ENCODE data around the gene C11orf24.
"Not testable (repeated sequence)": the region's sequence is repeated elsewhere in the genome, so short reads cannot be mapped to it uniquely, and the experiment has no call there.

C11orf24 gene

DNA sequence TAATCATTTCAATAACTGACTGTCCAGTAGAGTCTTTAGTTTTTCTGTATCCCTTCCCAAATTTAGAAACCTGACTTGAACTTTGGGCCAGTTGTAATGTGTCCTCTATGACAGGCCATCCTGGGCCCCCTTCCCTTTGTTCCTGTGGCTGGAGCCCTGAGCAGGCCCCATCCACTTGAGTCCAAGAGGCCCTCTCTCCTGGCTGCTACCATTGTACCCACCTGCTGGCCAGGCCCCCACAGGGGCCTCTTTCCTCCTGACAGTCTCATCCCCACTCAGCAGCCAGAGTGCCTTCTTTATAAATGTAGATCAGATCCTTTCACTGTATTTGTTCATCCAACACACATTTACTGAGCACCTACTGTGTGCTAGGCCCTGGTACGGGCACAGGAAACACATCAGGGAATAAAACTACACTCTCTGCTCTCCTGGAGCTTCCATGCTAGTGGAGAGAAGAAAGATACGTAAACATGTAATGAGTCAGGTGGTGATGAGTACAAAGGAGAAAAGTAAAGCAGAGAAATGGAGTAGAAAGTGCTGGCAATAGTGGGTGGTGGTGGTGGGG is 37.9 kb upstream of the C11orf24 start:
- H3K4me3 ChIP-seq (ENCODE audit: low read depth in 1 of 2, low read length in 2 of 2): no peak overlapping the region
- H3K9me3 ChIP-seq (ENCODE audit: control insufficient read depth in 1 of 2, low read length in 2 of 2): no peaks in the 10 kb centered on the region
- no peak overlapping the region for H3K27ac ChIP-seq (ENCODE audit: low read length)
- H3K27me3 ChIP-seq (ENCODE audit: low read depth, low read length): no peaks in the 10 kb centered on the region
- peaks cover 2 to 15% of the 10 kb centered on the region in 2 donors for H3K4me1 ChIP-seq (ENCODE audit: control insufficient read depth in 1 of 2, insufficient read depth in 2 of 2, low read length in 2 of 2)
- H3K36me3 ChIP-seq (ENCODE audit: control insufficient read depth in 1 of 2, insufficient read depth in 2 of 2, low read length in 2 of 2): no peaks in the 10 kb centered on the region

DNA sequence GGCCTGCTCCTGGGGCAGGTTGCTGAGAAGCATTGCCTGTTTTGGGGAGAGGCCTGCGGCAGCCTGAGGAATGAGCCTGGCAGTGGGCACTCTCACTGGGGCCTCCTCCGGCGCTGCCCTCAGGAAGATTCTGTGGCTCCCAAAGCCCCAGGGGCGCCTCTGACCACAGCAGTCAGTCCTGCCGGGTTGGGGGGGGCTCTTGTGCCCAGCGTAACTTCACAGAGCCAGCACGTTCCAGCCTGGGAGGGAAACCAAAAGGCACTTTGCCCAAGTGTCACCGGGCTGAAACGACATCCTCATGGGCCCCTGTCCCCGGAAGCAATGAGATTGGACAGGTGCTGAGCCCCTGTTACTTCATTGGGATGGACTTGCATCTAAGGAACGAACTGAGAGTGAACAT is 36.3 kb upstream of the C11orf24 start:
- no peaks in the 10 kb centered on the region for H3K9me3 ChIP-seq (ENCODE audit: control insufficient read depth in 1 of 2, low read length in 2 of 2)
- H3K4me3 ChIP-seq (ENCODE audit: low read depth in 1 of 2, low read length in 2 of 2): no peak overlapping the region
- peaks cover 0 to under 1% of the 10 kb centered on the region in 2 donors for H3K4me1 ChIP-seq (ENCODE audit: control insufficient read depth in 1 of 2, insufficient read depth in 2 of 2, low read length in 2 of 2)
- H3K36me3 ChIP-seq (ENCODE audit: control insufficient read depth in 1 of 2, insufficient read depth in 2 of 2, low read length in 2 of 2): no peaks in the 10 kb centered on the region
- H3K27ac ChIP-seq (ENCODE audit: low read length): no peak overlapping the region
- no peaks in the 10 kb centered on the region for H3K27me3 ChIP-seq (ENCODE audit: low read depth, low read length)

- Histone ChIP-seq H3K27me3 (ENCODE audit: low read depth, low read length) (no peaks in the 10 kb centered on the region), H3K27ac (ENCODE audit: low read length) (no peak overlapping the region), H3K4me3 (ENCODE audit: low read depth in 1 of 2, low read length in 2 of 2) (no peak overlapping the region), H3K9me3 (ENCODE audit: control insufficient read depth in 1 of 2, low read length in 2 of 2) (no peaks in the 10 kb centered on the region), H3K36me3 (ENCODE audit: control insufficient read depth in 1 of 2, insufficient read depth in 2 of 2, low read length in 2 of 2) (no peaks in the 10 kb centered on the region), H3K4me1 (ENCODE audit: control insufficient read depth in 1 of 2, insufficient read depth in 2 of 2, low read length in 2 of 2) (no peaks in the 10 kb centered on the region)
Observed at GRCh38 chr11:68306636-68307035, 34.9 kb upstream of the C11orf24 start.

DNA sequence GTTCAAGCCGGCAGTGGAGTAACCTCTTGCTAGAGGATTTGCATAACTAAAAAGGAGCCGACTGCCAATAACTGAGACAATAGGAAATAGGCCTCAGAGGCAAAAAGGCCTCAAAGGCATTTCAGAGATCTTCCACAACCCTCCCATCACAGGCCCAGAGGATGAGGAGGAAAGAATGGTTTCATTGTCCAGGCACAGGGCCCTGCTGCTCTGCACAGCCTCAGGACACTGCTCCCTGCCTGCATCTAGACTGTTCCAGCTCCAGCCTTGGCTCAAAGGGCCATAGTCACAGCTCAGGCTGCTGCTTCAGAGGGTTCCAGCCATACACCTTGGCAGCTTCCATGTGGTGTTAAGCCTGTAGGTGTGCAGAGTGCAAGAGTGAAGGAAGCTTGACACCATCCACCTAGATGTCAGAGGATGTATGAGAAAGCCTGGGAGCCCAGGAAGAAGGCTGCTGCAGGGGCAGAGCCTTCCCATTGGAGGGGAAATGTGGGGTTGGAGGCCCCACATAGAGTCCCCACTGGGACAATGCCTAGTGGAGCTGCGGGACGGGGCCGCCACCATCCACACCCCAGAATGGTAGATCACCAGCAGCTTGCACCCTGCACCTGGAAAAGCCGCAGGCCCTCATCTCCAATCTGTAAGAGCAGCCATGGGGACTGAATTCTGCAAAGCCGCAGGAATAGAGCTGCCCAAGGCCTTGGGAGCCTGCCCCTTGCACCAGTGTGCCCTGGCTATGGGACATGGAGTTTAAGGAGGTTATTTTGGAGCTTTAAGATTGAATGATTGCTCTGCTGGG is 32.4 kb upstream of the C11orf24 start:
- H3K27me3 ChIP-seq (ENCODE audit: low read depth, low read length): no peaks in the 10 kb centered on the region

DNA sequence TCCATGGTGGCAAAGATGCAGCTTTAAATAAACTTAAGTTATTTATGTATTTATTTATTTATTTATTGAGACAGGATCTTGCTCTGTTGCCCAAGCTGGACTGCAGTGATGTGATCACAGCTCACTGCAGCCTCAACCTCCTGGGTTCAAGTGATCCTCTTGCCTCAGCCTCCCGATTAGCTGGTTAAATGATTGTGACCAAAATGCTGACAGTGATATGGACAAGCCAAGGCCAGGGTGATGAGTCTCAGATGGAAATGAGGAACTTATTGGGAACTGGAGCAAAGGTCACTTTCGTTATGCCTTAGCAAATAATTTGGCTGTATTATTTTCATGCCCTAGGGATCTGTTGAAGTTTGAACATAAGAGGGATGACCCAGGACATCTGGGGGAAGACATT is 31.3 kb upstream of the C11orf24 start:
- no peaks in the 10 kb centered on the region for H3K4me1 ChIP-seq (ENCODE audit: control insufficient read depth in 1 of 2, insufficient read depth in 2 of 2, low read length in 2 of 2)
- no peaks in the 10 kb centered on the region for H3K27me3 ChIP-seq (ENCODE audit: low read depth, low read length)
- no peaks in the 10 kb centered on the region for H3K9me3 ChIP-seq (ENCODE audit: control insufficient read depth in 1 of 2, low read length in 2 of 2)
- H3K36me3 ChIP-seq (ENCODE audit: control insufficient read depth in 1 of 2, insufficient read depth in 2 of 2, low read length in 2 of 2): no peaks in the 10 kb centered on the region
- no peak overlapping the region for H3K27ac ChIP-seq (ENCODE audit: low read length)
- H3K4me3 ChIP-seq (ENCODE audit: low read depth in 1 of 2, low read length in 2 of 2): no peak overlapping the region

More for the DNA sequence above, 32.4 kb upstream of the C11orf24 start:
- H3K4me3 ChIP-seq (ENCODE audit: low read depth in 1 of 2, low read length in 2 of 2): no peak overlapping the region
- H3K36me3 ChIP-seq (ENCODE audit: control insufficient read depth in 1 of 2, insufficient read depth in 2 of 2, low read length in 2 of 2): no peaks in the 10 kb centered on the region
- no peaks in the 10 kb centered on the region for H3K4me1 ChIP-seq (ENCODE audit: control insufficient read depth in 1 of 2, insufficient read depth in 2 of 2, low read length in 2 of 2)
- H3K27ac ChIP-seq (ENCODE audit: low read length): no peak overlapping the region
- H3K9me3 ChIP-seq (ENCODE audit: control insufficient read depth in 1 of 2, low read length in 2 of 2): no peaks in the 10 kb centered on the region

- no peaks in the 10 kb centered on the region for H3K9me3 ChIP-seq (ENCODE audit: control insufficient read depth in 1 of 2, low read length in 2 of 2)
- no peaks in the 10 kb centered on the region for H3K27me3 ChIP-seq (ENCODE audit: low read depth, low read length)
- H3K4me3 ChIP-seq (ENCODE audit: low read depth in 1 of 2, low read length in 2 of 2): no peak overlapping the region
- no peaks in the 10 kb centered on the region for H3K4me1 ChIP-seq (ENCODE audit: control insufficient read depth in 1 of 2, insufficient read depth in 2 of 2, low read length in 2 of 2)
- no peak overlapping the region for H3K27ac ChIP-seq (ENCODE audit: low read length)
- no peaks in the 10 kb centered on the region for H3K36me3 ChIP-seq (ENCODE audit: control insufficient read depth in 1 of 2, insufficient read depth in 2 of 2, low read length in 2 of 2)
Observed at GRCh38 chr11:68302670-68303069, 30.9 kb upstream of the C11orf24 start.

DNA sequence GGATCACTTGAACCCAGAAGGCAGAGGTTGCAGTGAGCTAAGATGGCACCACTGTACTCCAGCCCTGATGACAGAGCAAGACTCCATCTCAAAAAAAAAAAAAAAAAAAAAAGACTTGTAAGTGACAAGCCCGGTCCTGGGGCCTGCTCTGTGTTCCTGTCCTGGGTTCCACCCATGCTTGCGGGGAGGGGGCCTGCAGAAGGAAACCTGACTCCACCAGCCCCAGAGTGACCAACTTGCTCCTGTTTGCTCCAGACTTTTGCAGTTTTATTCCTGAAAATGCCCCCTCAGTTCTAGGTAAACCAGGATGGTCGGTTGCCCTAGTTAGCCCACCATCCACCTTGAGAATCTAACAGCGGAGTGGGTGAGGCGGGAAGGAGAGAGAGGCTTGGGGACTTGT is 30.5 kb upstream of the C11orf24 start:
- H3K27ac ChIP-seq (ENCODE audit: low read length): no peak overlapping the region
- H3K4me1 ChIP-seq (ENCODE audit: control insufficient read depth in 1 of 2, insufficient read depth in 2 of 2, low read length in 2 of 2): no peaks in the 10 kb centered on the region

DNA sequence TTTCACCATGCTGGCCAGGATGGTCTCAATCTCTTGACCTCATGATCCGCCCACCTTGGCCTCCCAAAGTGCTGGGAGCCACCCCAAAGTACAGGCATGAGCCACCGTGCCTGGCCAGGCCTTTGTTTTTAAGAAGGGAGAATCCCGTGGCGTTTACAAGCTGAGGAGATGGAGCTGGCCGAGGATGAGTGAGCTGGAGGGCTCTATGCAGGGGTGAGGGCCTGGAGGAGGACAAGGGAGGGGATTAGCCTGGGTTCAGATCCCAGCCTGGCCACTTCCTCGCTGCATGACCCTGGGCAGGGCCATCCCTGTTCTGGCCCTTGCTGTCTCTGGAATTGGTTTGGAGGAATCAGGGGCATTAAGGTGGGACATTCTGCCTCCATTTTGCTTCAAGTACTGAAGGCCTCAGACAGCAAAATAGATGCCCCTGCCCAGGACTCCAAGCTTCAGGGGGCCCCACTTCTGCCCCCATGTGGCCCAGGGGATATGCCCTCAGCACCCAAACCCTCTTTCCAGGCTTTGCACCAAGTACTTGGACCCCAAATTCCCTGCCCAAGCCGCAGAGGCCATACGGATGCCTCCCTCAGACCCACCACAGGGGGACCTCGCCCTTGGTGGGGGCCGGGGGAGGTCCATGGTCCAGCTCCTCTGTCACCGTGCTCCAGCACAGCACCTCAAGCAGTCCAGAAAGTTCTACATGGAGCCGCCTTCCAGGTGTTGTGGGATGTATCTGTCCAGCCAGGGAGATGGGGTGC is 28.5 kb upstream of the C11orf24 start:
- H3K9me3 ChIP-seq (ENCODE audit: control insufficient read depth in 1 of 2, low read length in 2 of 2): no peaks in the 10 kb centered on the region
- H3K4me1 ChIP-seq (ENCODE audit: control insufficient read depth in 1 of 2, insufficient read depth in 2 of 2, low read length in 2 of 2): no peaks in the 10 kb centered on the region
- no peaks in the 10 kb centered on the region for H3K36me3 ChIP-seq (ENCODE audit: control insufficient read depth in 1 of 2, insufficient read depth in 2 of 2, low read length in 2 of 2)
- H3K27me3 ChIP-seq (ENCODE audit: low read depth, low read length): no peaks in the 10 kb centered on the region
- H3K27ac ChIP-seq (ENCODE audit: low read length): no peak overlapping the region
- no peak overlapping the region for H3K4me3 ChIP-seq (ENCODE audit: low read depth in 1 of 2, low read length in 2 of 2)

More for the DNA sequence above, 30.5 kb upstream of the C11orf24 start:
- Histone ChIP-seq H3K36me3 (ENCODE audit: control insufficient read depth in 1 of 2, insufficient read depth in 2 of 2, low read length in 2 of 2) (no peaks in the 10 kb centered on the region), H3K27me3 (ENCODE audit: low read depth, low read length) (no peaks in the 10 kb centered on the region), H3K4me3 (ENCODE audit: low read depth in 1 of 2, low read length in 2 of 2) (no peak overlapping the region), H3K9me3 (ENCODE audit: control insufficient read depth in 1 of 2, low read length in 2 of 2) (no peaks in the 10 kb centered on the region)

GRCh38 chr11:68299517-68299879 is 27.7 kb upstream of the C11orf24 start:
- not testable (repeated sequence) for H3K36me3 ChIP-seq (ENCODE audit: control insufficient read depth in 1 of 2, insufficient read depth in 2 of 2, low read length in 2 of 2); H3K27ac ChIP-seq (ENCODE audit: low read length); H3K27me3 ChIP-seq (ENCODE audit: low read depth, low read length)

DNA sequence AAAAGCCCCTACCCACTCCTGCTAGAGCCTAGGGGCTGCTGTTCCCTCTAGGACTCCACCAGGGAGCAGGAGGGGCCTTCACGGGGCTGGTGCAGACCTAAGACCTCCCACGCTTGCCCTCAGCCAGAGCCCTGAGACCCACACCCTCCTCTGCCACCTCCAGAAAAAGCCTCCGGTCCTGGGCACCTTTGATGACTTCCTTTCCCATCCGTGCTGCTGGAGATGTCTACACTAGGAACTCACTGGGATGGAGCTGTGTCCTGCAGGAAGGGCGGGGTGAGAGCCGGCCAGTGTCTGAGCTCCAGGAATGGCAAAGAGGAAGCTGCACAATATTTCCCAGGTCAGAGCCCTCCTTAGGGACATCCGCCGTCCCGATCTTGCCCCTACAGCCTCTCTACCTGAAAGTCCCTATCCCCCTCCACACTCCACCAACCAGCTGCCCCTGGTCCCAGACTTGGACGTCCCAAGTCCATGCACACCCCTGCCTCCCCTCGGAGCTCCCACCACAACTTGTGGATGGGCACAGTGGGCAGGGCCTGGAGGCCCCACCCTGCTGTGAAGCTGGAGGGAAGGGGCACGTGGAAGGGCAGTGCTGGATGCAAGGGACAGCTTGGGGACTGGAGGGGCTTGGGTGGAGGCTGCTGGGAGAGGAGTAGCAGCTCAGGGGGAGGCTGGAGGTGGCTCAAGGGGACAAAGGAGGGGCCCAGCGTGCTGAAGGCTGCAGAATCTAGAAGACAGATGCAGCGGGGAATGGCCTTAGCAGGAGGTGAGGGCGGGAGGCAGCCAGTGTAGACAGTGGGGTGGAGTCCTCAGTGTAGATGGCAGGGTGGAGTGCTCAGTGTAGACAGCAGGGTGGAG is 27.1 kb upstream of the C11orf24 start:
- H3K27me3 ChIP-seq (ENCODE audit: low read depth, low read length): no peaks in the 10 kb centered on the region
- H3K9me3 ChIP-seq (ENCODE audit: control insufficient read depth in 1 of 2, low read length in 2 of 2): no peaks in the 10 kb centered on the region
- H3K4me3 ChIP-seq (ENCODE audit: low read depth in 1 of 2, low read length in 2 of 2): no peak overlapping the region
- no peaks in the 10 kb centered on the region for H3K36me3 ChIP-seq (ENCODE audit: control insufficient read depth in 1 of 2, insufficient read depth in 2 of 2, low read length in 2 of 2)
- H3K27ac ChIP-seq (ENCODE audit: low read length): no peak overlapping the region
- H3K4me1 ChIP-seq (ENCODE audit: control insufficient read depth in 1 of 2, insufficient read depth in 2 of 2, low read length in 2 of 2): no peaks in the 10 kb centered on the region

More at GRCh38 chr11:68299517-68299879, 27.7 kb upstream of the C11orf24 start:
- H3K4me3 ChIP-seq (ENCODE audit: low read depth in 1 of 2, low read length in 2 of 2); H3K9me3 ChIP-seq (ENCODE audit: control insufficient read depth in 1 of 2, low read length in 2 of 2); H3K4me1 ChIP-seq (ENCODE audit: control insufficient read depth in 1 of 2, insufficient read depth in 2 of 2, low read length in 2 of 2): not testable (repeated sequence)
